Liver (tissue), 9 donors: Measurements from ENCODE around the gene TEX2. TPM values are rescaled to one million over a fixed set of nuclear protein-coding genes. Genes with fewer than 3 reads are reported as not detected.
A peak's percentile ranks its signal among the peaks of the same experiment; 100 is the strongest.
"Not testable (repeated sequence)": the region's sequence is repeated elsewhere in the genome, so short reads cannot be mapped to it uniquely, and the experiment has no call there.

Experiments used
- DNase-seq: peaks from one replicate; pipeline ENCODE4 v3.0.0-alpha.2; 2017; ENCODE audit warnings: low spot score
- H3K27ac ChIP-seq, 2 donors: one replicate each; pipeline ENCODE4 v1.7.0; 2013; ENCODE audit warnings: inconsistent platforms in 2 of 2, low read length in 2 of 2, control low read depth in 1 of 2, low read depth in 1 of 2, mild to moderate bottlenecking in 1 of 2
- H3K27me3 ChIP-seq, 4 donors: one replicate each; pipeline versions ENCODE4 v1.6.1 to v1.7.0; 2013; ENCODE audit warnings: low read length in 3 of 4, inconsistent platforms in 1 of 4, mild to moderate bottlenecking in 1 of 4, moderate library complexity in 1 of 4; ENCODE audit not compliant: control insufficient read depth in 4 of 4, insufficient read depth in 4 of 4
- H3K36me3 ChIP-seq, 4 donors: one replicate each; pipeline versions ENCODE4 v1.6.1 to v1.7.0; 2013; ENCODE audit warnings: low read length in 3 of 4, mild to moderate bottlenecking in 3 of 4, low read depth in 1 of 4, moderate library complexity in 1 of 4; ENCODE audit not compliant: control insufficient read depth in 4 of 4, insufficient read depth in 3 of 4
- H3K4me1 ChIP-seq, 4 donors: one replicate each; pipeline versions ENCODE4 v1.6.1 to v1.7.0; 2013; ENCODE audit warnings: low read length in 3 of 4, mild to moderate bottlenecking in 3 of 4, moderate library complexity in 1 of 4; ENCODE audit not compliant: control insufficient read depth in 4 of 4, insufficient read depth in 4 of 4
- H3K4me3 ChIP-seq, 3 donors: one replicate each; pipeline versions ENCODE4 v1.6.1 to v1.7.0; 2013; ENCODE audit warnings: low read length in 3 of 3, control low read depth in 1 of 3, low read depth in 1 of 3, mild to moderate bottlenecking in 1 of 3
- H3K9ac ChIP-seq, 2 donors: one replicate each; pipeline ENCODE4 v1.7.0; 2013; ENCODE audit warnings: low read length in 2 of 2, mild to moderate bottlenecking in 2 of 2, moderate library complexity in 2 of 2, control low read depth in 1 of 2, low read depth in 1 of 2
- H3K9me3 ChIP-seq, 4 donors: one replicate each; pipeline versions ENCODE4 v1.6.1 to v1.7.0; 2013; ENCODE audit warnings: low read length in 3 of 4; ENCODE audit not compliant: control insufficient read depth in 4 of 4
- FOXA2 ChIP-seq: IDR thresholded peaks from 2 replicates; pipeline ENCODE4 v1.6.1; 2016; ENCODE audit warnings: antibody characterized with exemption
- GABPA ChIP-seq, 2 donors: IDR thresholded peaks in 1 of 2; conservative IDR thresholded peaks in 1 of 2; 2 replicates each; pipeline ENCODE4 v1.6.1; 2016; ENCODE audit warnings: antibody characterized with exemption in 2 of 2, mild to moderate bottlenecking in 1 of 2, moderate library complexity in 1 of 2
- JUND ChIP-seq, 2 donors: IDR thresholded peaks; 2 replicates each; pipeline ENCODE4 v1.6.1; 2016; ENCODE audit warnings: antibody characterized with exemption in 2 of 2
- MAX ChIP-seq: IDR thresholded peaks from 2 replicates; pipeline ENCODE4 v1.6.1; 2016; ENCODE audit warnings: antibody characterized with exemption
- NR2F2 ChIP-seq: IDR thresholded peaks from 2 replicates; pipeline ENCODE4 v1.6.1; 2016; ENCODE audit warnings: antibody characterized with exemption
- REST ChIP-seq: IDR thresholded peaks from 2 replicates; pipeline ENCODE4 v1.6.1; 2016; ENCODE audit warnings: antibody characterized with exemption, mild to moderate bottlenecking
- RXRA ChIP-seq, 2 donors: IDR thresholded peaks; 2 replicates each; pipeline ENCODE4 v1.6.1; 2017 to 2018; ENCODE audit warnings: antibody characterized with exemption in 2 of 2, mild to moderate bottlenecking in 1 of 2
- SP1 ChIP-seq: IDR thresholded peaks from 2 replicates; pipeline ENCODE4 v1.6.1; 2018; ENCODE audit warnings: antibody characterized with exemption, mild to moderate bottlenecking
- TAF1 ChIP-seq: conservative IDR thresholded peaks from 2 replicates; pipeline ENCODE4 v1.6.1; 2016; ENCODE audit warnings: antibody characterized with exemption, mild to moderate bottlenecking
- YY1 ChIP-seq: IDR thresholded peaks from 2 replicates; pipeline ENCODE4 v1.6.1; 2016; ENCODE audit warnings: antibody characterized with exemption, mild to moderate bottlenecking
- WGBS: extraction: QIAGEN DNeasy Blood & Tissue Kit; methylation state at CpG from one replicate; pipeline ENCODE4 v1.1.7; 2013; 5-methylcytosine and 5-hydroxymethylcytosine counted together
- polyA plus RNA-seq, 2 donors: library from polyadenylated mRNA; stranded (reverse) in 1 of 2; unstranded in 1 of 2; fragments of 200-250 nt in 1 of 2; fragments of >200 nt in 1 of 2; fragmentation: Nextera tagmentation in 1 of 2; extraction: Ambion mirVana in 1 of 2; gene quantifications; one replicate each; pipeline versions ENCODE4 v1.2.1 to v1.2.3, GENCODE V29; 2013 to 2015
- total RNA-seq, 2 donors: library from RNA; depleted of rRNA; stranded (reverse); fragments of >200 nt; gene quantifications; one replicate each; pipeline ENCODE4 v1.2.3, GENCODE V29; 2014
- TF ChIP-seq, protein P1 (sequence below): IDR thresholded peaks from 2 replicates; pipeline ENCODE4 v1.6.1; 2016; ENCODE audit warnings: antibody characterized with exemption
- donor health status: healthy.
- donor health status: healthy.
- donor health status: healthy.
- donor health status: healthy.
- donor health status: healthy.

TEX2 gene
- total and polyA plus RNA-seq, 4 donors = 15.9 to 39.8 (median 28.2) TPM

GRCh38 chr17:64240741-64241347, 22.2 kb downstream of the TEX2 start:
- Histone ChIP-seq H3K9ac (no peak overlapping the region), H3K4me1 (peaks cover 0 to 15% (median 5%) of the 10 kb centered on the region in 4 donors), H3K27me3 (no peaks in the 10 kb centered on the region)

GRCh38 chr17:64240261-64240740, 22.8 kb downstream of the TEX2 start:
- H3K27ac ChIP-seq = peak overlapping the region; percentile 1 to 5
- H3K27me3 ChIP-seq = no peaks in the 10 kb centered on the region
- H3K4me3 ChIP-seq = no peak overlapping the region
- peaks cover 0 to 2% (median under 1%) of the 10 kb centered on the region in 4 donors for H3K36me3 ChIP-seq
- 49% methylated on average over 5 of the region's 5 CpGs for WGBS
- TF ChIP-seq TAF1 (no peak), SP1 (no peak), GABPA (IDR thresholded peaks at IDR 0.05 in 1 of 2, conservative IDR thresholded peaks at IDR 0.05 in 1 of 2) (no peak), FOXA2 (no peak), RXRA (IDR thresholded peaks at IDR 0.05) (no peak), YY1 (no peak), MAX (no peak), JUND (IDR thresholded peaks at IDR 0.05) (no peak), REST (no peak)
- TF ChIP-seq, protein P1, sequence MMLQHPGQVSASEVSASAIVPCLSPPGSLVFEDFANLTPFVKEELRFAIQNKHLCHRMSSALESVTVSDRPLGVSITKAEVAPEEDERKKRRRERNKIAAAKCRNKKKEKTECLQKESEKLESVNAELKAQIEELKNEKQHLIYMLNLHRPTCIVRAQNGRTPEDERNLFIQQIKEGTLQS = no peak
- DNase-seq = no peak
- no peak overlapping the region for H3K9ac ChIP-seq
- peaks cover 0 to 15% (median 5%) of the 10 kb centered on the region in 4 donors for H3K4me1 ChIP-seq
- no peaks in the 10 kb centered on the region for H3K9me3 ChIP-seq

More at GRCh38 chr17:64240741-64241347, 22.2 kb downstream of the TEX2 start:
- WGBS = 58% methylated on average over 8 of the region's 8 CpGs
- Histone ChIP-seq H3K27ac (peak overlapping the region; percentile 1 to 5), H3K4me3 (no peak overlapping the region), H3K36me3 (peaks cover 0 to 2% (median under 1%) of the 10 kb centered on the region in 4 donors), H3K9me3 (no peaks in the 10 kb centered on the region)
- peak; percentile 79 for TF ChIP-seq NR2F2
- no peak for TF ChIP-seq RXRA (IDR thresholded peaks at IDR 0.05)
- DNase-seq = no peak

DNA sequence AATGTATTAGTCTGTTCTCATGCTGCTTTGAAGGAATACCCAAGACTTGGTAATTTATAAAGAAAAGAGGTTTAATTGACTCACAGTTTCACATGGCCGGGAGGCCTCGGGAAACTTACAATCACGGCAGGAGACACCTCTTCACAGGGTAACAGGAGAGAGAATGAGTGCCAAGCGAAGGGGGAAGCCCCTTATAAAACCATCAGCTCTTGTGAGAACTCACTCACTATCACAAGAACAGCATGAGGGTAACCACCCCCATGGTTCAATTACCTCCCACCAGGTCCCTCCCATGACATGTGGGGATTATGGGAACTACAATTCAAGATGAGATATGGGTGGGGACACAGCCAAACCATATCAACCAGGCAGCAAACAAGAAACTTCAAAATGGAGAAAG, 24.6 kb downstream of the TEX2 start:
- not testable (repeated sequence) for DNase-seq, H3K27ac ChIP-seq, H3K9me3 ChIP-seq, H3K9ac ChIP-seq, H3K4me3 ChIP-seq, H3K27me3 ChIP-seq, H3K36me3 ChIP-seq
- peaks cover 0 to 15% (median 5%) of the 10 kb centered on the region in 4 donors for H3K4me1 ChIP-seq
- WGBS = 87% methylated on average over 4 of the region's 4 CpGs
